ENCODE measurements around the gene TMPRSS9. TPM values are rescaled to one million over a fixed set of nuclear protein-coding genes. Genes with fewer than 3 reads are reported as not detected.

TMPRSS9 gene
- total and polyA plus RNA-seq, 9 donors: 0.05 to 0.51 (median 0.19) TPM; not detected in 1

DNA sequence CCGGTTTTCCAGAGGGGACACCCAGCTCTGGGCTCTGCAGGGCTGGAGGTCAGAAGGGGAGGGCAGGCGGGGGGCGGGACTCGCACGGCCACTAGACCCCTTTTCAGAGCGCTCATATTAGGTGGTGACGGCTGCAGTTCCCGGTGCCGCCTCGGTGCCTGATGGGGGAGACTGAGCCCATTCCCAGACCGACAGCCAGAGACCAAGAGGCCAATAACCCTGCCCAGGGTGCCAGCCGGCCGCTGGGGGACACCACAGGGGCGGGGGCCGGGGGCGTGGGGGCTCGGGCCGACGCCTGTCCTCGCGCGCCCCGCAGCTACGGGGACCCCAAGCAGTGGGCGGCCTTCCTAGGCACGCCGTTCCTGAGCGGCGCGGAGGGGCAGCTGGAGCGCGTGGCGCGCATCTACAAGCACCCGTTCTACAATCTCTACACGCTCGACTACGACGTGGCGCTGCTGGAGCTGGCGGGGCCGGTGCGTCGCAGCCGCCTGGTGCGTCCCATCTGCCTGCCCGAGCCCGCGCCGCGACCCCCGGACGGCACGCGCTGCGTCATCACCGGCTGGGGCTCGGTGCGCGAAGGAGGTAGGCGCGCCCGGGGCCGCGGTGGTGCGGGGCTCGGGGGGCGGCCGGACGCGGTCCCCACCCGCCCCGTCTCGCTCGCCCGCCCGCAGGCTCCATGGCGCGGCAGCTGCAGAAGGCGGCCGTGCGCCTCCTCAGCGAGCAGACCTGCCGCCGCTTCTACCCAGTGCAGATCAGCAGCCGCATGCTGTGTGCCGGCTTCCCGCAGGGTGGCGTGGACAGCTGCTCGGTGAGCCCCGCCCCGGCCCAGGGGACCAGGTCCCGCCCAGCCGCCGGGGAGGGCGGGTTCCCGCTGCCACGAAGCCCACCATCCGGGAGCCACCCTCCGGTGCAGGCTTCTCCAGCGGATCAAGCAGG lies 64.9 kb downstream of the TMPRSS9 start:
- Histone ChIP-seq H3K36me3 (no peaks in the 10 kb centered on the region), H3K4me3 (peak overlapping the region; percentile 11), H3K27ac (peak overlapping the region; percentile 25 to 77), H3K27me3 (no peaks in the 10 kb centered on the region), H3K4me1 (ENCODE audit: insufficient read depth) (peaks cover 26% of the 10 kb centered on the region), H3K9me3 (no peaks in the 10 kb centered on the region)
- TF ChIP-seq EP300 (IDR thresholded peaks at IDR 0.05): no peak
- TF ChIP-seq POLR2A (IDR thresholded peaks at IDR 0.05): no peak
- TF ChIP-seq, protein P1, sequence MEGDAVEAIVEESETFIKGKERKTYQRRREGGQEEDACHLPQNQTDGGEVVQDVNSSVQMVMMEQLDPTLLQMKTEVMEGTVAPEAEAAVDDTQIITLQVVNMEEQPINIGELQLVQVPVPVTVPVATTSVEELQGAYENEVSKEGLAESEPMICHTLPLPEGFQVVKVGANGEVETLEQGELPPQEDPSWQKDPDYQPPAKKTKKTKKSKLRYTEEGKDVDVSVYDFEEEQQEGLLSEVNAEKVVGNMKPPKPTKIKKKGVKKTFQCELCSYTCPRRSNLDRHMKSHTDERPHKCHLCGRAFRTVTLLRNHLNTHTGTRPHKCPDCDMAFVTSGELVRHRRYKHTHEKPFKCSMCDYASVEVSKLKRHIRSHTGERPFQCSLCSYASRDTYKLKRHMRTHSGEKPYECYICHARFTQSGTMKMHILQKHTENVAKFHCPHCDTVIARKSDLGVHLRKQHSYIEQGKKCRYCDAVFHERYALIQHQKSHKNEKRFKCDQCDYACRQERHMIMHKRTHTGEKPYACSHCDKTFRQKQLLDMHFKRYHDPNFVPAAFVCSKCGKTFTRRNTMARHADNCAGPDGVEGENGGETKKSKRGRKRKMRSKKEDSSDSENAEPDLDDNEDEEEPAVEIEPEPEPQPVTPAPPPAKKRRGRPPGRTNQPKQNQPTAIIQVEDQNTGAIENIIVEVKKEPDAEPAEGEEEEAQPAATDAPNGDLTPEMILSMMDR (IDR thresholded peaks at IDR 0.05): peak in 1 of 3 donors; percentile 22
- 17 to 20% (median 18%) methylated on average over 41 to 101 of the region's 101 CpGs for WGBS, 3 donors
- intact Hi-C loops (cut with DNase I): no loop called here
- DNase-seq: peak; percentile 57 to 78 (median 61)

DNA sequence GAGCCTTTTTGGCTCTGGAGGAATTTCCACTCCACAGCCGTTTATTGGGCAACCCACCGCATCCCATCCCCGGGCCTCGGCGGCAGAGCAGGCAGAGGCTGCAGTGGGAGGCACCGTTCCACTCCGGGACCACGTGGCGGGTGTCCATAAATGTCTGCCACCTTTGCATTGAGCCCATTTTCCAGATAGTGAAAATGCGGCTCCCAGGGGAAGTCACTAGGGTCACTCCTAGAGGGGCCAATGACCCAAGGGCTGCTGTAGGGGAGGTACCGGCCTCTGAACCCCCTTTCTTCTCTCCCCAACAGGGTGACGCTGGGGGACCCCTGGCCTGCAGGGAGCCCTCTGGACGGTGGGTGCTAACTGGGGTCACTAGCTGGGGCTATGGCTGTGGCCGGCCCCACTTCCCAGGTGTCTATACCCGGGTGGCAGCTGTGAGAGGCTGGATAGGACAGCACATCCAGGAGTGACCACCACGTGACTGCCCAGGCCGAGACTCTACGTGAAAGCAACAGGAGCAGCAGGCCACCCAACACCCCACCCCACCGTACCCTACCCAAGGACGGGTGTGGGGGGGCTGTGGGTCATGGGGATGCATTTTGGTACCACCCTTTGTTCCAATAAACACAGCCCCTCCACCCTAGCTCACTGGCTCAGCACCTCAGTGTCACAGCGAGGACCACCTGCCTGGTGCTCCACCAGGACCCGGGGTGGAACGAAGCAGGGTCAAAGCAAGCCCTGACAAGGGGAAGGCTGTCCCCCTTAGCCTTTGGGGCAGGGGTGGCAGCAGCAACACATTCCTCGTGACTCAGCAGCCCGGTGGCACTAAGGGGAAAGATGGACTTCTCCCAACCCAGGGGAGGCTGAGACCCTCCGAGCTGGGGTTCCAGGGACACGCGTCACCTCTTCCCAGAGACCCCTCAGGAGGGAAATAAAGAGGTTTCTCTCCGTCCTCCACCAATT lies 65.8 kb downstream of the TMPRSS9 start:
- intact Hi-C loops (cut with DNase I): no loop called here
- peaks cover 26% of the 10 kb centered on the region for H3K4me1 ChIP-seq (ENCODE audit: insufficient read depth)
- H3K27me3 ChIP-seq: no peaks in the 10 kb centered on the region
- no peaks in the 10 kb centered on the region for H3K9me3 ChIP-seq
- no peaks in the 10 kb centered on the region for H3K36me3 ChIP-seq
- no peak overlapping the region for H3K27ac ChIP-seq
- DNase-seq: peak in 1 of 5 donors; percentile 45
- TF ChIP-seq, protein P1 (IDR thresholded peaks at IDR 0.05): no peak
- TF ChIP-seq POLR2A (IDR thresholded peaks at IDR 0.05) (no peak), EP300 (IDR thresholded peaks at IDR 0.05) (no peak)
- 46 to 53% (median 51%) methylated on average over 29 of the region's 29 CpGs for WGBS, 3 donors
- H3K4me3 ChIP-seq: peak overlapping the region; percentile 11

DNA sequence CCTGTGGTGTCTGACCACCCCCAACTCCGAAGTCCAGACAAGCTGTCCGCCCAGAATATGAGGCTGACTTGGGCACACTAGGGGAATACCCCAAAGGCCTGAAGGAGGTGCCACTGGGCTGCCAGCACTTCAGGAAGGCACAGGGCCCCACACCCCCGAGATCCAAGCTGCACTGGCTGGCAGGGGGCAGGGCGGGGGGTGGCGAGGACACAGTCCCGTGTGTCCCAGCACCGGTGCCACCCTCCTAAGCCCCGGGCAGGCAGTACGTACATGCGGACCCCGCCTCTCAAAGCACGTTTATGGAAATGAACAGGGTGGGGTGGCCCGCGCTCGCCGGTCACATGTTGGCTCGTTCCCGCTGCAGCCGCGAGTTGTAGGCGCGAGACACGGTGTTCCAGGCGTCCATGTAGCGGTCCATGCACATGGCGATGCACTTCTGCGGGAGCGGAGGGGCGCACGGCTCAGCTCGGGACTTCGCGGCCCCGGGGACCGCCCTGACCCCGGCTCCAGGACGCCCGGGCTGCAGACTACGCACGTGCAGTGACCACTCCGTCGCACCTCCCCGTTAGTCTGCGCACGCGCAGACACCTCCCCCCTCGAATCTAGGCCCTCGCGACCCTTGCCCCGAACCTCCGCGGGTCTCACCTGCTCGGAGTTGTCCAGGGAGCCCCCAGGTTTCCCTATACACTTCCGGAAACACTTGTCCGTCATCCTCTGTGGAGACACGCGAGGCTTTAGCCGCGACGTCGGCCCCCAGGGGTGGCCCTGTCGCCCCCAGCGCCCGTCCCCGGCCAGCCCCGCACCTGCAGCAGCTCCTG lies 66.8 kb downstream of the TMPRSS9 start:
- TF ChIP-seq, protein P1 (IDR thresholded peaks at IDR 0.05): no peak
- no peak for TF ChIP-seq POLR2A (IDR thresholded peaks at IDR 0.05)
- no peak for TF ChIP-seq EP300 (IDR thresholded peaks at IDR 0.05)
- WGBS, 3 donors: 4 to 11% (median 5%) methylated on average over 35 to 66 of the region's 66 CpGs
- Histone ChIP-seq H3K27me3 (no peaks in the 10 kb centered on the region), H3K36me3 (no peaks in the 10 kb centered on the region), H3K4me1 (ENCODE audit: insufficient read depth) (peaks cover 25% of the 10 kb centered on the region), H3K9me3 (no peaks in the 10 kb centered on the region), H3K4me3 (peak overlapping the region; percentile 96), H3K27ac (peak overlapping the region in 1 of 2 donors; percentile 99)
- intact Hi-C loops (cut with DNase I): no loop called here
- peak in 4 of 5 donors; percentile 49 to 71 (median 68) for DNase-seq

Data from ovary (tissue), 9 donors.